NT2/D1 (cell line): ENCODE data around the gene TP53I11.

Experiments used
- SUZ12 ChIP-seq: IDR thresholded peaks from 2 replicates; pipeline ENCODE4 v1.6.1; 2011; ENCODE audit not compliant: insufficient read length, insufficient read depth; ENCODE audit errors: extremely low read depth
- ZNF274 ChIP-seq: IDR thresholded peaks from 2 replicates; pipeline ENCODE4 v1.6.1; 2011; ENCODE audit warnings: mild to moderate bottlenecking, low read depth, low read length

- TF ChIP-seq SUZ12 (no peak), ZNF274 (no peak)
Measured at GRCh38 chr11:44893308-44893822, 57.3 kb downstream of the TP53I11 start.
